GM10248 (cell line): ENCODE results near the gene ANGEL1.

Experiments
- CTCF ChIA-PET: fragments of 300-600 bp; sonication (Branson Sonifier 250); formaldehyde crosslinking; extraction: SDS; loops from one replicate; lab custom pipeline; 2021; ENCODE audit warnings: antibody characterized with exemption; lab: Yijun Ruan, JAX
- POLR2A ChIA-PET: fragments of 350-650 bp; sonication (Branson Sonifier 250); formaldehyde crosslinking; extraction: SDS; loops from one replicate; lab custom pipeline; 2020; ENCODE audit warnings: antibody characterized with exemption; lab: Yijun Ruan, JAX
- DNase-seq: peaks from one replicate; pipeline ENCODE4 v3.0.0; 2012; ENCODE audit errors: extremely low spot score
- TF ChIP-seq, protein P1 (sequence below): IDR thresholded peaks from 2 replicates; pipeline ENCODE4 v1.5.1; 2012; ENCODE audit warnings: mild to moderate bottlenecking, low read depth; ENCODE audit errors: extremely low read depth, missing control alignments, control extremely low read depth

The ANGEL1 gene

GRCh38 chr14:76773188-76773885, 39.3 kb downstream of the ANGEL1 start:
- CTCF ChIA-PET = interaction anchor here (11.3 kb wide), 1 partner anchor 10 kb away, joined by 106 read pairs; no protein-coding TSS in a partner anchor
- POLR2A ChIA-PET = no interaction called here
- no peak for DNase-seq
- TF ChIP-seq, protein P1, sequence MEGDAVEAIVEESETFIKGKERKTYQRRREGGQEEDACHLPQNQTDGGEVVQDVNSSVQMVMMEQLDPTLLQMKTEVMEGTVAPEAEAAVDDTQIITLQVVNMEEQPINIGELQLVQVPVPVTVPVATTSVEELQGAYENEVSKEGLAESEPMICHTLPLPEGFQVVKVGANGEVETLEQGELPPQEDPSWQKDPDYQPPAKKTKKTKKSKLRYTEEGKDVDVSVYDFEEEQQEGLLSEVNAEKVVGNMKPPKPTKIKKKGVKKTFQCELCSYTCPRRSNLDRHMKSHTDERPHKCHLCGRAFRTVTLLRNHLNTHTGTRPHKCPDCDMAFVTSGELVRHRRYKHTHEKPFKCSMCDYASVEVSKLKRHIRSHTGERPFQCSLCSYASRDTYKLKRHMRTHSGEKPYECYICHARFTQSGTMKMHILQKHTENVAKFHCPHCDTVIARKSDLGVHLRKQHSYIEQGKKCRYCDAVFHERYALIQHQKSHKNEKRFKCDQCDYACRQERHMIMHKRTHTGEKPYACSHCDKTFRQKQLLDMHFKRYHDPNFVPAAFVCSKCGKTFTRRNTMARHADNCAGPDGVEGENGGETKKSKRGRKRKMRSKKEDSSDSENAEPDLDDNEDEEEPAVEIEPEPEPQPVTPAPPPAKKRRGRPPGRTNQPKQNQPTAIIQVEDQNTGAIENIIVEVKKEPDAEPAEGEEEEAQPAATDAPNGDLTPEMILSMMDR = no peak

DNA sequence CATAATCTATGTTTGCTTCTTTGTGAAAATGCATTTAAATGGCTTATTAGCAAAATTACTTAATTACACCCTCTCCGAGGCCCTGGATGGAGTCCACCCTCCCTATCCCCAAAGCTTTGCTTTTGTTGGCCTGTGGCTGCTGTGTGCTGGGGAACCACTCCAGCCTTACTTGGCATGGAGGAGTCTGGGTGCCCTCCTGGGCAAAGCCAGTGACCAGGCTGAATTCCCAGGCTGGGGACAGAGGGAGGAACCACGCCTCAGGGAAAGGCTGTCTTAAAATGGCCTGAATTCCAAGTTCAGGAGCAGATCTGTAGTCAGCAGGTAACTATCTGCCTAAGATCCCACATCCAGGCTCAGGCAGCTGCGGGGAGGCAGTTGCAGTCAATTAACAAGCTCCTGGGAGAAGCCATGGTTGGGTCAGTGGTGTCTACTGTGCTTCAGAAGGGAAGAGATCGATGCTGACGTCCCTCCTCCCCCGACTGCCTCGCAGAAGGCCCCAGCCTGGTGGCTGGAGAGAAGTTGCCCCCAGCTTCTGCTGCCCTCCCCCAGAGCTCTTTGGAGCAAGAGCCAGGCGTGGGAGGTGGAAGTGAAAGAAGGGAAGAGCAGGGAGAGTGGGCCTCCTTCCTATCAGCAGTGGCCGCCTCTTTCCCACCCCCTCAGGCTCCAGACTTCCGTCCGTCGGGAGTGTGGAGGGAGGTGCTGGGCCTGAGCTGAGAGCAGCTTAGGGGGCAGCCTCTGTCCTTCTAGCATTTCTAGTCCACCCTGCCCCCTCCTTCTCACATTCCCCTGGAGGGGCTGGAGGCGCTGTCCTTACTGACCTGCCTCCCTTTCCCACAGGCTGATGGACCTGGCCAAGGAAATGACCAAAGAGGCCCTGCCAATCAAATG, 40.1 kb downstream of the ANGEL1 start:
- ChIA-PET CTCF (interaction anchor here (1.8 to 11.3 kb wide), 3 partner anchors 11 to 62 kb away, joined by 6 to 106 read pairs (median 18); no protein-coding TSS in a partner anchor), POLR2A (no interaction called here)
- DNase-seq = no peak
- TF ChIP-seq, protein P1 = no peak

DNA sequence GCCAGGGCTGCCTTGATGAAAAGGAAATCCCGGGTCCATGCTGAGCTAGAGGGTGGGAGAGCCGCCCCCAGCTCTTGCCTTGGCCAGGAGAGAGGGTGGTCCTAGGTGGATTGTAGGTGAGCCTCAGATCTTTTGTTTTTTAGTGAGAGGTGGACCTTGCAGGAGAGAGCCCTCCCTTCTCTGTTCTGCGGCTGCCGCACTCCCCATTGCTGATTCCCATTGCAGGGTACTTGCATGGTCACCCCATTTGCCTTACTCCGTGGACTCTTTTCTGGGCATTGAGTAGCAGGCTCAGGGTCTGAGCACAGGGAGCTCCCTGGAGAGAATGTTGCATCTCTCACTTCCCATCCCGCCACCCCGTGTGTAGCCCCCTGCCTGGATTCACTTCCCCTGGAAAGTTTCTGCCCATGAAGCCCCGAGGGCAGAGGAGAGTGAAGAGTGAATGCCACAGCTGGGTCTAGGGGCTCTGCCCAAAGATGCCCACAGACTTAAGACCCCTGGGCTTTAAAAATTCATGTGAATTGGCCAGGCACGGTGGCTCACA, 41.2 kb downstream of the ANGEL1 start:
- ChIA-PET CTCF (interaction anchor here (1.8 to 11.3 kb wide), 3 partner anchors 12 to 61 kb away, joined by 6 to 106 read pairs (median 18); no protein-coding TSS in a partner anchor), POLR2A (no interaction called here)
- no peak for DNase-seq
- TF ChIP-seq, protein P1 = no peak

- CTCF ChIA-PET = interaction anchor here (1.6 to 11.3 kb wide), 4 partner anchors 12 to 61 kb away, joined by 3 to 106 read pairs (median 12); no protein-coding TSS in a partner anchor
- POLR2A ChIA-PET = no interaction called here
- TF ChIP-seq, protein P1 = no peak
- DNase-seq = no peak
Observed at GRCh38 chr14:76770521-76771436, 41.9 kb downstream of the ANGEL1 start.

DNA sequence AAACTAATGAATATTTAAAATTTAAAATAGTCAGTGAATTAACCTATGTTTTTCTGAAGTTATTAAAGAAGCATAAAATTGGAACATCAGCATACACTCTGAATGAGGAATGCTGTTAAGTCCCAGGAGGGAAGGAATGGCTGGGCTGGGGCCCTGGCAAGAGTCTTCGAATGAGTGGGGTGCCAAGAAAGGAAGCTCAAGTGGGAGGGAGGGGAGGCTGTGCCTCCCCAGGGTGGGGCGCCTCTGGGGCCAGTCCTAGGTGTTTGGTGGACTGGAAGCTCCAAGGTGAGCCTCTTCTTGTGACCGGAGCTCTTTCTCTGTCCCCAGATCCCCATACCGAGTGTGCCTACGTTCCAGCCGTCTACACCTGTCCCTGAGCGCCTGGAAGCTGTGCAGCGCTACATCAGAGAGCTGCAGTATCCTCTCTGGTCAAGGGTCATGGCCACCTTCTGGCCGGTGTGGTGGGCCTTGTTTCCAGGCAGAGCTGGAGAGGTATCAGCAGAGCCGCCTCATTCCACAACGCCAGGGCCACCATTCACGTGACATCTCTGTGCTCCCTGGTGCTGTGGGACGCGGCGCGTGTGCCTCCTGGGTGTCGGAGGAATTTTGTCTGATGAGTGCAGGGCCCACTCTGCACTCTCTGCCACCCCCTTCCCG, 42.9 kb downstream of the ANGEL1 start:
- CTCF ChIA-PET = interaction anchor here (1.6 to 11.3 kb wide), 3 partner anchors 13 to 60 kb away, joined by 3 to 106 read pairs (median 18); no protein-coding TSS in a partner anchor
- TF ChIP-seq, protein P1 = no peak
- no peak for DNase-seq
- POLR2A ChIA-PET = interaction anchor here (1.2 kb wide), 1 partner anchor 12 kb away, joined by 3 read pairs; no protein-coding TSS in a partner anchor
